H9 (cell line): ENCODE data around the gene ARHGEF33. TPM values are rescaled to one million over a fixed set of nuclear protein-coding genes. Genes with fewer than 3 reads are reported as not detected.

Experiments
- DNase-seq: peaks from one replicate; pipeline ENCODE4 v3.0.0-alpha.2; 2017
- H2AFZ ChIP-seq: one replicate; pipeline ENCODE4 v1.6.1; 2013; ENCODE audit warnings: mild to moderate bottlenecking, low read length, control low read depth, moderate library complexity
- H2AK5ac ChIP-seq: 2 replicates; pipeline ENCODE4 v1.6.1; 2013; ENCODE audit warnings: low read length, control low read depth, mixed read lengths; ENCODE audit not compliant: insufficient read length
- H2BK120ac ChIP-seq: one replicate; pipeline ENCODE4 v1.6.1; 2013; ENCODE audit warnings: low read depth, mild to moderate bottlenecking, low read length, control low read depth, inconsistent platforms; ENCODE audit not compliant: poor library complexity, severe bottlenecking
- H2BK12ac ChIP-seq: 2 replicates; pipeline ENCODE4 v1.6.1; 2013; ENCODE audit warnings: low read length, control low read depth, mixed read lengths, low read depth; ENCODE audit not compliant: insufficient read length
- H2BK15ac ChIP-seq: 2 replicates; pipeline ENCODE4 v1.6.1; 2013; ENCODE audit warnings: low read depth, low read length, control low read depth
- H2BK20ac ChIP-seq: one replicate; pipeline ENCODE4 v1.6.1; 2013; ENCODE audit warnings: low read depth, mild to moderate bottlenecking, low read length, control low read depth, inconsistent platforms; ENCODE audit not compliant: poor library complexity, severe bottlenecking
- H2BK5ac ChIP-seq: 2 replicates; pipeline ENCODE4 v1.6.1; 2013; ENCODE audit warnings: low read length, control low read depth, mixed read lengths; ENCODE audit not compliant: insufficient read length
- H3K14ac ChIP-seq: 2 replicates; pipeline ENCODE4 v1.6.1; 2013; ENCODE audit warnings: low read length, control low read depth; ENCODE audit not compliant: insufficient read depth
- H3K18ac ChIP-seq: 2 replicates; pipeline ENCODE4 v1.6.1; 2013; ENCODE audit warnings: low read depth, mild to moderate bottlenecking, mixed read lengths, low read length, control low read depth; ENCODE audit not compliant: insufficient read length
- H3K23ac ChIP-seq: 2 replicates; pipeline ENCODE4 v1.6.1; 2013; ENCODE audit warnings: low read length, control low read depth, mixed read lengths, low read depth; ENCODE audit not compliant: insufficient read length
- H3K23me2 ChIP-seq: 2 replicates; pipeline ENCODE4 v1.6.1; 2013; ENCODE audit warnings: low read depth, mild to moderate bottlenecking, mixed read lengths, low read length, control low read depth; ENCODE audit not compliant: insufficient read length, poor library complexity, severe bottlenecking
- H3K27ac ChIP-seq: 2 replicates; pipeline ENCODE4 v1.5.1; 2013; ENCODE audit warnings: low read length, control low read depth, mixed read lengths, low read depth; ENCODE audit not compliant: insufficient read length
- H3K27me3 ChIP-seq: 2 replicates; pipeline ENCODE4 v1.6.1; 2013; ENCODE audit warnings: low read length, control low read depth, inconsistent platforms; ENCODE audit not compliant: insufficient read depth
- H3K4ac ChIP-seq: 2 replicates; pipeline ENCODE4 v1.6.1; 2013; ENCODE audit warnings: low read depth, mild to moderate bottlenecking, control low read depth, inconsistent platforms, low read length, moderate library complexity
- H3K4me1 ChIP-seq: 2 replicates; pipeline ENCODE4 v1.6.1; 2013; ENCODE audit warnings: low read length, control low read depth, inconsistent platforms; ENCODE audit not compliant: insufficient read depth
- H3K4me2 ChIP-seq: 2 replicates; pipeline ENCODE4 v1.6.1; 2013; ENCODE audit warnings: low read length, control low read depth, mixed read lengths; ENCODE audit not compliant: insufficient read length, insufficient read depth
- H3K56ac ChIP-seq: 2 replicates; pipeline ENCODE4 v1.6.1; 2013; ENCODE audit warnings: low read depth, mild to moderate bottlenecking, mixed read lengths, low read length, control low read depth; ENCODE audit not compliant: insufficient read length
- H3K79me1 ChIP-seq: 2 replicates; pipeline ENCODE4 v1.6.1; 2013; ENCODE audit warnings: low read depth, mild to moderate bottlenecking, moderate library complexity, low read length, control low read depth, inconsistent platforms; ENCODE audit not compliant: insufficient read depth, poor library complexity, severe bottlenecking
- H3K79me2 ChIP-seq: 2 replicates; pipeline ENCODE4 v1.6.1; 2013; ENCODE audit warnings: low read length, control low read depth, inconsistent platforms; ENCODE audit not compliant: insufficient read depth
- H3K9ac ChIP-seq: 2 replicates; pipeline ENCODE4 v1.6.1; 2013; ENCODE audit warnings: low read length, control low read depth, mixed read lengths; ENCODE audit not compliant: insufficient read length; ENCODE audit errors: extremely low read depth
- H3K9me3 ChIP-seq: one replicate; pipeline ENCODE4 v1.6.1; 2013; ENCODE audit warnings: low read depth, low read length, inconsistent platforms; ENCODE audit not compliant: control insufficient read depth
- H3T11ph ChIP-seq: one replicate; pipeline ENCODE4 v1.6.1; 2013; ENCODE audit warnings: mild to moderate bottlenecking, low read length, control low read depth, inconsistent platforms
- H4K20me1 ChIP-seq: one replicate; pipeline ENCODE4 v1.6.1; 2013; ENCODE audit not compliant: control insufficient read depth, insufficient read length, insufficient read depth
- H4K5ac ChIP-seq: 2 replicates; pipeline ENCODE4 v1.6.1; 2013; ENCODE audit warnings: low read depth, mild to moderate bottlenecking, mixed read lengths, low read length, control low read depth; ENCODE audit not compliant: insufficient read length
- H4K8ac ChIP-seq: replicated peaks from 2 replicates; pipeline ENCODE4 v1.6.1; 2013; ENCODE audit warnings: low read length, control low read depth, mixed read lengths, low read depth; ENCODE audit not compliant: insufficient read length
- H4K91ac ChIP-seq: 2 replicates; pipeline ENCODE4 v1.6.1; 2013; ENCODE audit warnings: low read depth, mild to moderate bottlenecking, moderate library complexity, mixed read lengths, low read length, control low read depth; ENCODE audit not compliant: insufficient read length
- H3K27ac Mint-ChIP-seq, 3 experiments: 2 replicates in 2 of 3; 3 replicates in 1 of 3; pipeline ENCODE4 v1.8.0; 2020 to 2021; ENCODE audit warnings: mixed read lengths in 3 of 3, mild to moderate bottlenecking in 1 of 3, moderate library complexity in 1 of 3
- H3K27me3 Mint-ChIP-seq: 2 replicates; pipeline ENCODE4 v1.8.0; 2021; ENCODE audit warnings: low read depth, mild to moderate bottlenecking, moderate library complexity, mixed read lengths
- H3K36me3 Mint-ChIP-seq, 3 experiments: 2 replicates in 2 of 3; 3 replicates in 1 of 3; pipeline ENCODE4 v1.8.0; 2020 to 2021; ENCODE audit warnings: low read depth in 3 of 3, mixed read lengths in 3 of 3; ENCODE audit not compliant: insufficient read depth in 1 of 3
- H3K4me1 Mint-ChIP-seq, 2 experiments: 2 replicates each; pipeline ENCODE4 v1.8.0; 2020; ENCODE audit warnings: mixed read lengths in 2 of 2
- H3K4me3 Mint-ChIP-seq, 2 experiments: 2 replicates in 1 of 2; 3 replicates in 1 of 2; pipeline ENCODE4 v1.8.0; 2020 to 2021; ENCODE audit warnings: mild to moderate bottlenecking in 2 of 2, mixed read lengths in 2 of 2, moderate library complexity in 1 of 2
- H3K9me3 Mint-ChIP-seq, 2 experiments: 2 replicates in 1 of 2; 3 replicates in 1 of 2; pipeline ENCODE4 v1.8.0; 2020; ENCODE audit warnings: mild to moderate bottlenecking in 2 of 2, mixed read lengths in 2 of 2, moderate library complexity in 1 of 2
- CTCF ChIP-seq: fragments of 200-600 bp; sonication (generic); conservative IDR thresholded peaks from 3 replicates; pipeline ENCODE4 v1.8.0; 2021; ENCODE audit warnings: antibody characterized with exemption, mild to moderate bottlenecking
- WGBS: extraction: QIAGEN DNeasy Blood & Tissue Kit; methylation state at CpG from one replicate; pipeline ENCODE4 v1.1.7; 2013; ENCODE audit warnings: missing lambda C conversion rate, low lambda C conversion rate, mixed read lengths; ENCODE audit not compliant: insufficient read length; ENCODE audit errors: extremely low coverage; 5-methylcytosine and 5-hydroxymethylcytosine counted together
- total RNA-seq: library from RNA; stranded (reverse); gene quantifications from 2 replicates; pipeline ENCODE4 v1.2.1, GENCODE V29; 2021

The ARHGEF33 gene
- total RNA-seq, 1 experiment from 2014 or later: 0.92 TPM

- WGBS: no CpG with 5 or more reads among the region's 1 CpG
- Histone ChIP-seq H3K56ac (no peak overlapping the region), H3K9me3 (no peaks in the 10 kb centered on the region), H3K4me1 (no peaks in the 10 kb centered on the region), H3K23ac (no peak overlapping the region), H2BK12ac (no peak overlapping the region), H3K79me1 (no peaks in the 10 kb centered on the region), H3K27ac (no peak overlapping the region), H3K4me2 (no peak overlapping the region), H4K20me1 (no peaks in the 10 kb centered on the region), H3T11ph (no peak overlapping the region), H3K27me3 (no peaks in the 10 kb centered on the region), H2AFZ (no peak overlapping the region), H2BK120ac (no peak overlapping the region), H3K4ac (no peak overlapping the region), H3K18ac (no peak overlapping the region), H2BK15ac (no peak overlapping the region), H2BK5ac (no peak overlapping the region), H2AK5ac (no peak overlapping the region), H3K9ac (no peak overlapping the region), H4K91ac (no peak overlapping the region), H3K79me2 (no peaks in the 10 kb centered on the region), H3K14ac (no peak overlapping the region), H4K8ac (no peak overlapping the region), H3K23me2 (no peaks in the 10 kb centered on the region), H2BK20ac (no peak overlapping the region), H4K5ac (no peak overlapping the region)
- no peak for TF ChIP-seq CTCF
- no peaks in the 10 kb centered on the region for H3K9me3 Mint-ChIP-seq
- no peaks in the 10 kb centered on the region for H3K4me1 Mint-ChIP-seq
- DNase-seq: no peak
- H3K36me3 Mint-ChIP-seq: peaks cover 14 to 64% (median 59%) of the 10 kb centered on the region in 3 experiments; a peak in 6 of 7 replicates
- H3K27me3 Mint-ChIP-seq: no peaks in the 10 kb centered on the region
- H3K27ac Mint-ChIP-seq: no peak overlapping the region
- no peak overlapping the region for H3K4me3 Mint-ChIP-seq
These were observed 33.5 kb upstream of the ARHGEF33 start for GRCh38 chr2:38856165-38856564.
